NCI-H524 (cell line): ENCODE measurements around the gene CPE.
"Not testable (repeated sequence)": the region's sequence is repeated elsewhere in the genome, so short reads cannot be mapped to it uniquely, and the experiment has no call there.

Experiments
- DNase-seq, 2 experiments: peaks; one replicate each; lab custom pipeline; 2025; lab: John Stamatoyannopoulos, UW

CPE gene

DNA sequence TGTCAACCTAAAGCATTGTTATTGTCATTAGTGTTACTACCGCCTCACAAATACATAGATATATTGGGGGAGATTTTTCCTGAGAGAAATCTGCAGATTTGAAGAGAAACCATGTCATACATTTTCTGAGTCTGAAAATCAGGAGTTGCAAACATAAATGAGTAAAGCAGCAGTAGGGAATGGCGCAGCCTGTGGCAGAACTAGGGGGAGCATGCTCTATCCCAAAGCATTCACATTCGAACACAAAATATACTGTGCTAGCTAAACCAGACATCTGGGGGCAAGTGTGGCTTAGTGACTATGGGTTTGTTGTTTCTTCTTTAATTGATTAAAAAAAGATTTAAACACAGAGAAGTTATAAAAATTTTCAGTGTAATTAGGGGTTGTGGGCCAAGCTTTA, 83.2 kb downstream of the CPE start:
- peak in 1 of 2 experiments; percentile 9 for DNase-seq

DNA sequence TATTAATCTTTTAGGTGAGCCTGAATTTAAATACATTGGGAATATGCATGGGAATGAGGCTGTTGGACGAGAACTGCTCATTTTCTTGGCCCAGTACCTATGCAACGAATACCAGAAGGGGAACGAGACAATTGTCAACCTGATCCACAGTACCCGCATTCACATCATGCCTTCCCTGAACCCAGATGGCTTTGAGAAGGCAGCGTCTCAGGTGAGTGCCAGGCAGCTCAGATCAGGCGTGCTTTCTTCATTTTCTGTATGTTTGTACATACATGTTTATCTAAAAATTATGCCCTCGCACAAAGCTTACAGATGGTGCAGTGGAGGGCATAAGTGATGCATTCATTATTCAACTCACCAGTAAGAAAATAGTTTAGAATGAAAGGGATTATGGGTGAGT, 85.6 kb downstream of the CPE start:
- peak in 1 of 2 experiments; percentile 16 for DNase-seq

DNA sequence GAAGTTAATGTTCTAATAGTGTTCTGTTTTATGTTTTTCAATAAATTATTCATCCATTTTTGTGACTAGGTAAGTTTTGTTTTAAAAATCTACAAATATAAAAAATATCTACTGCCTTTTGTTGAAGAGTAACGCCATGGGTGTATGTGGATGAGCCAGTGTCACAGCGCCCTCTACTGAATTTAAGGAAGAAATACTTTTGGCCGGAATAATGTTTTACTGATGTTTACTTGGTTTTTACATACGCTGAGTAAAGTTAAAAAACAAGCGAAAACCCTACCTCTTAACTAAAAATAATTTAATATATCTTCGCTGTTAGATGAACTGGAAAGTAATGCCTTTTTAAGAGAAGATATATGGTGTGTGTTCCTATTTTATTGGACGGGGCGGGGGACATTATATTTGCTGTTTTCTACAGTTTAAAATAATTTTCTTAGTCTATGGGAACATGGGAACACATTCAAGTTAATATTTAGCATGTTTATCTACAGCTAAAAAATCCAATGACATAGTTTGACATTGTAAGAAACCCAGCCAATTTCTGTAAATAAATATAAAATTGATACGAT, 86.1 kb downstream of the CPE start:
- no peak for DNase-seq

DNA sequence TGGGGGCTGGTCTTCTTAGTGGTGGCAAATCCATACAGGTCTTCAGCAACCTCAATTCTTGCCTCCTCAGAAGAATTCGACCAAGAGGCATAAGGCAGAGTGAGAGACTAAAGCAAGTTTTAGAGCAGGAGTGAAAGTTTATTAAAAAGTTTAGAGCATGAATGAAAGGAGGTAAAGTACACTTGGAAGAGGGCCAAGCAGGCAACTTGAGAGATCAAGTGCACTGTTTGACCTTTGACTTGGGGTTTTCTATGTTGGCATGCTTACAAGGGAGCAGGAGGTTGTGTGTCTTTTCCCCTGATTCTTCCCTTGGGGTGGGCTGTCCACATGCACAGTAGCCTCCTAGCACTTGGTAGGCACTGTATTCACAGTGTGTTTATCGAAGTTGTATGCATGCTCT, 91.2 kb downstream of the CPE start:
- DNase-seq = no peak

DNA sequence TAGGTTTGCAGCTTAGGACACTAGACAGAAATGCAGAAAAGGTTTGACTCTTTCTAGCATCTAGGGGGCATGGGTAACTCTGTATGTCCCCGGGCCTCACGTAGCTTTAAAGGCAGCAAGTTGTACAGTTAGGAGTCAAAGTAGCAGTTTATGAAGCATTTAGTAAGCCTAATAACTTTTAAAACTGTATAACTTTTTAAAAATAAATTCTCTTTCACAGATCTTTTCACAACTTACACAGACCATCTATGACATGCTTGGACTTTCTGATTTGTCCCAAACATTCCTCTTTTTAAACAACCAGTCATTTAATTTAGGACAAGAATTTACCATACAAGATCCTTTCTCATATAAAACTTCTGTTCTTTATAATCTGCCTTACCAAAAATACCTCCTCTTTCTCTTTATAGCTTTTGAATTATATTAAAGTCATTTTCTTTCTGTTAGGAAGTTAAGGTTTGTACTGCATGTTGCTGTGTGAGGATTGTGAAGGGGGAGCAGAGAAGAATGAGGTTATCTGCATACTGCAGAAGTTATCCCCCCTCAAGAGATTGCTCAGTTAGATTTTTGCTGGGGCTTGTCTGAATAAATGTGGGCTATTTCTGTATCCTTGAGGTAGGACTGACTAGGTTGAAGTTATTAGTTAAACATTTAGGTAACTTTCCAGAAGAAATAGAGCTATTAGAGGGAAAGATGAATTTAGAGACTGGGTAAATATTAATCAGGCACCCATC, 94.3 kb downstream of the CPE start:
- no peak for DNase-seq

DNA sequence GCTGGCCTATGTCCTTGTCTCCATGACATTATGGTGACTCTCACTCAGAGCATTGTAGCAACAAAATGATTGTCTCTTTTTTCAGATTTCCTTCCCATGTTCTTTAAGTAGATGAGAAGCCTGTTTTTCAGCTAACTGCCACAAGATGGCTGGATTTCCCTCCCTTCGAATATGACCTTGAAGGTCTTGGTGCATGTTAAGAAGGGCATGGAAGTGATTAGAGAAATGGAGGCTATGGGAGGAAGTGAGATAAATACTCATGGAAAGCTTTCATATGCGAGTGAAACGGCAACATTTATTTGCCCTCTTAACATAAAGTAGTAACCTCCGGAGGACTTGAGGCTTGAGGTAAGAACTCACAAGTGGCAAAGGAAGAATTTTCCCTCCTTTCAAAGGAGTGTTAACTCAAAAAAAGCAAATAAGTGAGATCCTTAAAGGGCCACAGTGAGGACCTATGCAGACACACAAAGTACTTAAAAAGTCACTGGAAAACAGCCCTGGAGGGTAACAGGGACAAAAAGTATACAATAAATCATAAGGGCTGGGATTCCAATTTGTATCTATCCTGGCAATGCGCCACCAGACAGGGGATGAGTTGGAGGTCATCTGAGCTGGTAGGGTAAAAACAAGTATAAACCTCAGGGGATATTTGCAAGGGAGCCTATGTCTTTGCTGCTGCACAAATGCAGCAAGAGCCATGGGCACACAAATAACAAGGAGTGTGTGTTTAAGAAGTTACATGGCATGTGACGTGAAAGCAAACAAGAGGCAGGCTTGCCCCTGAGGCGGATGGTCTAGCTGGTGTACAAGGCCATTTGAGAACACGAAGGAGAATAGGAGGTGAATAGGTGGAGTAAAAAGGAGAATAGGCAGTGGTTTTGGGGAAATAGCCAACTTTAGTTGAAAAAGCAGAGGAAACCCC, 96.2 kb downstream of the CPE start:
- DNase-seq = no peak

DNA sequence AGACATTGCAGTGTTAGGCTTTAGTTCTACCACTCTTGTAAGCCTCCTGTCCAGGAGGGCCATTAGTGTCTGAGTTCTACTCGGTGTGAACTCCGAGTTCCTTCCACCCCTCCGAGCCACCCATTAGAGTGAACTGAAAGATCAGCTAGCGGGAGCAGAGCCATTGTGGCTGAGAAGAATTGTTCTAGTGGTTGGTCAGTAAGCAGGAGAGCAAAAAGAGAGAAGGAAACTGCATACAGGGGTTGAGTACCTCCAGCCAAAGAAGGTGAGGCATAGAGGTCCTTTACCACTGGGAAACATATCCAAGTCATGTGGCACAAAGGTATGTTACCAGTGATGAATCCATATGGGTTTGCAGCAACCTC, 96.9 kb downstream of the CPE start:
- no peak for DNase-seq

DNA sequence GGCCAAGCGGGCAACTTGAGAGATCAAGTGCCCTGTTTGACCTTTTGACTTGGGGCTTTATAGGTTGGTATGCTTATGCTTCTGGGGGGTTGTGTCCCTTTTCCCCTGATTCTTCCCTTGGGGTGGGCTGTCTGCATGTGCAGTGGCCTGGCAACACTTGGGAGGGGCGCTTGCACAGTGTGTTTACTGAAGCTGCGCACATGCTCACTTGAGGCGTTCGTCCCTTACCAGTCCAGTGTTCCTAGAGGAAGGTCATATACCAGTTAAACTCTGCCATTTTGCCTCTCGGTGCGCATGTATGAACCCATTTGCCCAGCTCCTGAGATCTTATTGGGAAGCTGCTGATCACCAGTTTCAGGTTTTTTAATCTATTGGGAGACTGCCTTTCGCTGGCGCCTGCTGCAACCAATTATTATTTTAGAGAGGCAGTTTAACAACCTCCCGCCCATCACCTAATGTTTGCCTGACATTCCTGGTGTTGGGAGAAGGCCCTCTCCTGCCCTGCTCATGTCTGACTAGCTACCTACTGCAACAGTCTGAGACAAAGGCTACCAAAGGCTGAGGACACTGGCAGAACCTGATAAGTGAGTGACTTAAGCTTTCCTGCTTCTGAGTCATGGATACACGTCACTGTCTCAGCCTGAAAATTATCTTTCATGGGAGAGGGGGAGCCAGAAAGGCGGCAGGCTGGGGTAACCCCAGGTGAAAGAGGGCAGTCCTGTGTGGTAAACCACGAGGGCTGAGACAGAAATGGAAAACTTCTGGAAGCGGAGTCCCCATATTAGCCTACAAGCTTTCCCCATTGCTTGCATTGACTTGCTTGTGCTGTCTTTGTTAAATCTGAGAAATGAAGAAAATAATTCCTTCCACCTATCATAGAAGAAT, 97.6 kb downstream of the CPE start:
- DNase-seq = no peak

DNA sequence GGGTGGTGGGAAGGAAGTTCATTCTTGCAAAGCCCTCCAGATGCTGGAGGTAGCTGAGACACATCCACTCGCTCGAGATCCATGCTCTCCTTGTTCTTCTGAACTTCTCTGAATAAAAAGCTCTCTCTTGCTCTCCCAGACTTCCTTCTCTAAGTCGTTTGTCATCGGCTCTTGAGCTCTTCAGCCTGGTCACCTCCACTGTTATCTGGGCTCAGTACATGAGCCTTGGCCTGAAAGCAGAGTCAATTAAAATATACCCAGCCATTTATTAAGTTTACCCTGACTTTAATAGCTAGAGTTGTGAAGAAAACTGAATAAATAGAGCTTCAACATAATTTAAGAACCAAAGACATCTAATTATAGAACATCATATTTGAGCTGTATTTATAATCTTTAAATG, 99.0 kb downstream of the CPE start:
- no peak for DNase-seq

DNA sequence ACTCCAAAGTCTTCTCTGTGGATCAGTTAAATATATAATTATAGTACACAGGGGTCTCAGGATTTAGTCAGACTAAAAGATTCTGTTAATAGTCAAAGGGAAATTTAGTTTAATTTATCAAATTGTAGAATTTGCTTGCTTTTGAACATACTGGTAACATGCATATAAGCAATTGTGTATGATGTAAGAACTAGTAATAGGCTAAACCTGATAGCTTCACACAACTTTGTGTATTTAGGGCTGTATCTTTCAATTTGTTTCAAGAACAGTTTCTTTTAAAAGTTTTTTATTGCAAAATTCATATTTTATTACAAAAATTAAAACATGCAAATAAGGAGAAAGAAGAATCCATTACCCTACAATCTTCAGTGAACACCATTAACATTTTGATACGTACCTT, 99.5 kb downstream of the CPE start:
- DNase-seq = no peak

DNA sequence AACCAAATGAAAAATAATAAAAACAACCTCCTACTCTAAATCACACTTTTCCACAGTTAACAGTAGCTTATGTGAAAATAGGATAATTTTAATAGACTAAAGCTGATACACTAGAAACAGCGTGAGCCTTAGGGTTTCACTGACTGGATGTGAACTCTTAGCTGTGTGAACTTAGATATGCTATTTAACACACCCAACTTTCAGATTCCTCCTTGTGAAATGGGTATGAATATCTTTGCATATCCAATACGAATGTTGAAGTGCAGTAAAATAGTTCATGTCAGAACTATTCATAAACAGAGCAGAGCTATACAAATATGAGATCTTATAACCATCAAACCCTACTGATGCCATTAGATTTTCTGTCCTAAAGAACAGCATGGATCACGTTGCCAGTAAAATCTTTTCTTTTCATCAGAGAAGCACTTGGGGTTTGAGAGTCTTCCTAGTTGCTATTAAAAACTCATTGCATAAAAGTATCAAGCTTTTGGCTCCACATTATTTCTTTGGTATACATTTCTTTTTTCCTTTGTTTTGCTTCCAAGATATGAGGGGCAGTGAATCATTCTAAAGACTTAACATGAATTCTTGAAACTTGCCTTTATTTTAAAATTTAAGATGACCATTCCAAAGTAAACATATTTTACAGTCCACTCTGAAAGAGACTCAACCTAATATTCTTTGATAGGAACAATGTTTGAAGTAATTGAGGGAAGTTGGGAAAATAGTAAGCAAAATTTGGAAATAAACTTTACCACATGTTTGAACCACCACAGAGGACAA, 102.4 kb downstream of the CPE start:
- DNase-seq = no peak

DNA sequence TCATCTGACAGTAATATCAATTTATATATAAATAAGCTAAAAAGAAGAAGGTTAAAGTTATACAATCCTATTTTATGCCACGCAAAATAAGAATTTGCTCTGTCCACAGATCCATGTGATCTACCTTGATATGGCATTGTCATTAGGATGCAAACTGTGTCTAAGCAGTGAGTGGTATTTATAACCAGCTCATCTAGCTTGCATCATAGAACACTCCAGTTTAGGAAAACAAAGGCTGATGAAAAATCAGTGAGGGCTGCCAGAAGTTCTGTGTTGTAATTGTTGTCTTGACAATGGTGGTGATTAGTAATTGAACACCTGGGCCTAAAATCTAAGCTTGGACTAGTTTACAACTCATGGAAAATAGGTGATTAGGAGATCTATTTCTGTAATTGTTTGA, 111.0 kb downstream of the CPE start:
- DNase-seq = no peak

DNA sequence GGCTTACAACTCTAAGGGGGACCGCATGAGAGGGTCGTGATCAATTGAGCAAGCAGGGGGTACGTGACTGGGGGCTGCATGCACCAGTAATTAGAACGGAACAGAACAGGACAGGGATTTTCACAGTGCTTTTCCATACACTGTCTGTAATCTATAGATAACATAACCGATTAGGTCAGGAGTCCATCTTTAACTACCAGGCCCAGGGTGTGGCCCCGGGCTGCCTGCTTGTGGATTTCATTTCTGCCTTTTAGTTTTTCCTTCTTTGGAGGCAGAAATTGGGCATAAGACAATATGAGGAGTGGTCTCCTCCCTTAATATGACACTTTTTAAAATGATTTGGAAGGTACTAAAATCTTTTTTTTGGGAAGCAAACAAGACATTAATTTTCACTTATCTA, 113.8 kb downstream of the CPE start:
- DNase-seq = not testable (repeated sequence)

DNA sequence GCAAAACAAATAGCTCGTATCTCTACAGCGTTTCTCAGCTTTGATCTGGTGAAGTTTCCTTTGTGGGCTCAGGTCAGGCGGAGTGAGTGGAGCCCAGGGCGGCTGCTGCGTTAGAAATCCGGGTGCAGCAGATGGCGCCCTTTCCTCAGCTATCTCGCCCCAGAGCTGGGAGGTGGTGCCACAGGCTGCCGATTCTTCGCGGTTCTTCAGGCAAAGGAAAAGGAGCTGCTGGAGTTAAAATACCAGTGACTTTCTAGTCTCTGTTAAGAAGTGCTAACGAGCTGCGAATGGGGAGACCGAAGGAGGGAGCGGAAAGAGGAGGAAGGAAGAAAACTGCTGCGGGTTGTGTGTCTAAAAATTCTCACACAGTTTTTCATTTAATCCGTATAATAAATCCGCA, 114.6 kb downstream of the CPE start:
- peak in 1 of 2 experiments; percentile 29 for DNase-seq

DNA sequence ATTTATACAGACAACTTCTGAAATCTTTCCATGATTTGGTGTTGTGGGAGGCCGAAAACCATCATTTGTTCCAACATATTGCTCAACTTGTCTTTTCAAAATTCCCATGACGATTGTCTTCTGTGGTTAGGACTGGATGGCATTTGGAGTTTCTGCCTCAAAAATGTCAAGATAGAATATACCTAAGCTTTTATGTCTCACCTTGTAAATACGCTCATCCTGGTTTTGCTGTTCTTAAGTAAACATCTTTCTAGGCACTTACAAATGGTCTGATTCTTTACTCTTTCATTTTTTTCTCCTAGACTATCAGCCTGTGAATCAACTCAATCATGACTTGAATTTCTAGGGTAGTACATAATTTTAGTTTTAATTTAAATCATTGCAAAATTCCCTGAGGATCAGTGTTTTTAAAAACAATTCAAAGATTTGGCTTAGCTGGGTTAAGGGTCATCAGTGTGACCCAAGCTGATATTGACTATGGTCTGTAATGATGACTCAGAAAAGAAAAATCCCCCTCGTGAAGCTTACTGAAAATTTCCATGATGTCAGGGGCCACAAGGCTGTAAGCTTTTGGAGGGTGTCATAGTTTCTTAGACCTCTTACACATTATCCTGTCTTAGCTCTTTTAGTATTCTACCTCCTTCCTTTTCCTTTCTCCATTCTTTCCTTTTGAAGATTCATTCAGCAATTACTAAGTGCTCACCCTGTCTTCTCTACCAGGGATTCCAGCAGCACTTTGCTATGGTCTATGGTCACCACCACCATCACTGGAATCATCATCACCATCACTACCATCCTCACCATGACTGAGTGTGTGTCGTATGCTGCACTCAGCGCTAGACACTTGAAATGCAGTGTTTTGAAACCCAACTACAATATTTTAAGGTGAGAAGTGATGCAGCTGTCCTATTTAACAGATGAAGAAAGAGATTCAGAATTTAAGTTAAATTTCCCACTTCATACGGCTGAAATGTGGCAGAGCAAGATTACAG, 124.4 kb downstream of the CPE start:
- DNase-seq = no peak

DNA sequence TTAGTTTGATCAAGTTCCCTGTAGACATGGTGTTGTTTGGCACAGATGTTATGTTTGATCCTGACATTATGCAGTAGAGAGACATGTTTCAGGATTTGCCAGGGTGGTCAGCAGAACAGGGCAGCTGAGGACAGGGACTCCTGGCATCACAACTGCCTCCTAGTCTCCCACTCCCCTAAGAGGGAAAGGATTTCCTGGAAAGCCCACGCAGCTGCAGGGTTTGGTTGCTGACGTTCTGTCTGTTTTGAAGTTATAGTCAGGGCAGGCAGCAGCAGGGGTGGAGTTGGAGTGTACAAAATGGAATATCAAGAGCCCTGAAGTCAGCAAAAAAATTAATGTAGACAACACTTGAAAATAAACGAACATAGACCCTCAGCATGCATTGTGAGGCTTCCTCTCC, 125.4 kb downstream of the CPE start:
- DNase-seq = peak in 1 of 2 experiments; percentile 26

DNA sequence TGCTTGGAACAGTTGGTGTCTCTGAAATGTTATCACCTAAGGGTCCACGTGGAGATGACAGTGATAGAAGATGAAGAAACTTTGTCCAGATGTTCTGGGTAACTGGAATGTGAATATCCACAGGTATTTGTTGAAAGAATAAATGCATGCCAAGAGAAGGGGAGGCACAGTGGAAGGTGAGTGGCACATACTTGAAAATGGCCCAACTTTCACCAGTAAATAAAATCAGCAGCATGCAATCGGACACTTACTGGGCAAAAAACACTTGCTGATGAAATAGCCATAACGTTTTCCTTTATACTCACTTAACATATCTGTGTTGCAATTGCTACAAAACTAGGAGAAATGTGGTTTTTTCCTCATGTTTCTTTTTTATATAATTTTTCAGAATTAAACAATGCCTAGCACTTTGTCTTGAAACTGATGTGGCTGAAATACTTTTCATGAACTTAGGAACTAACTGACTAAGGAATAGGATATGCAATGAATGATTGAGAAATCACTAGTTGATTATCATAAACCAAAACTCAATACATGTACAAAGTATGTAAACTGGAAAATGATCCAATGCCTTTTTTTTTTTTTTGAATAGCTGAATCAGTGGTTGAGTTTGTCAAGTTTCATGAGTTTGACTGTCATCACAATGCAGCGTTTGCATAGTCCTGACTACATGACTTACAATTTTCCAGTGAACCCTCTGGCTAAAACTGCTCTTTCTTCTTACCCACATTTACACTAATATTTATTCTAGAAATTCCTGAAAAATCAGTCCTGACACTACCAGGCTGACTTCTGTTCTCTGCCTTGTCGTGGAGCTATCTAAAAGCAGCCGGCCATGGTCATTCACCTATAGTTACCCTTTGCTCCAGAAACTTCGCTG, 127.4 kb downstream of the CPE start:
- DNase-seq = no peak

DNA sequence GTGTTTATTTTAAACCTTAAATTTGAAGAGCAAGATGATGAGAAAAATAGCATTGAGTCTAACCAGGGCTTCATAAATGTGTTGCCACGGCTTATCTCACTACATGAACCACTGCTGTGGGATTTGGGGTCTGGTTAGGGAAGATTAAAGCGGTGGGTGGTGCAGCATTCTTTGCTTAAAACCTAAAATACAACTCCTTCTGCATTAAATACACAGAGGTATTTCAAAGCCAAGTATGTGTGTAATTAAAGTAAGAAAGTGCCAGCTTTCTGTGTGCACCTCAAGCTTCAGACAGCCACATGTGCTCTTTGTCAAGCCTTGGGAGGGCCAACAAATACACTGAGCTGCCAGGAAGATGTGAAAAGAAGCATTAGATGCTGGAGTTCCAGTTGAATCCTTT, 128.0 kb downstream of the CPE start:
- DNase-seq = no peak

DNA sequence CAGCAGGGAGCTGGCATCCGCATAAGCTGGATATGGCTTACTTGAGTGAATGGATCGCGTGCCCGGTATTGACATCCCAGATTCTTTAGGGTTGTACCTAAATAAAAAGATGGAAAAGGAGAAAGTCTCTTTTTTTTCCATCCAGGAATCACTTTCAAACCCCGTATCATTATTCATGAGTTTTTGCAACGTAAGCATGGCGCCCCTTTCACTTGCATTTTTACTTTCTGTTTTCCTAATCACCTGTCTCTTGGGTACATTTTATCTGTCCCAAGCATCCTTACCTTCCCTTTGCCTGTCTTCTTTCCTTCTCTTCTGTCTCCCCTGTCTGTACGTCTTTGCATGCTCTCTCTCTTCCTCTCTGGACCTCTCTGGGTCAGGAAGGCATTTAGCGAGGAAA, 128.6 kb downstream of the CPE start:
- DNase-seq = no peak
